Measurements from ENCODE around the gene CHN1.

DNA sequence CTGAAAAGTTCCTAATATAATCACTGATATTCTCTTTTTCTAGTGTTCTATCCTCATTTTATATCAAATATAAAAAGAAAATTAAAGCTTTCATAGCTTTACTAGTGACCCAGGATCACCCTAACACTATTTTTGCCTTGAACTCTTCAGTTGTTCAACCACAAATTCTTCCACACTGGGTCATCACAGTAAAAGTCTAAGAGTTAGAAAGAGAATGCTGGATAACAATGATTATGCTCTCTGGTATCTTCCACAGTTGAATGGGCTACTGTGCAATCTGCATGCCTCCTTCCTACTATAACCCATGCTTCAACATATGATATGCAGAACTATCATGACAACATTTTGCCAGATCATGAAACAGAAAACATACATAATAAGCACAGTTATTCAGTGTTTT is 32.3 kb downstream of the CHN1 start:
- TF ChIP-seq, protein P1, sequence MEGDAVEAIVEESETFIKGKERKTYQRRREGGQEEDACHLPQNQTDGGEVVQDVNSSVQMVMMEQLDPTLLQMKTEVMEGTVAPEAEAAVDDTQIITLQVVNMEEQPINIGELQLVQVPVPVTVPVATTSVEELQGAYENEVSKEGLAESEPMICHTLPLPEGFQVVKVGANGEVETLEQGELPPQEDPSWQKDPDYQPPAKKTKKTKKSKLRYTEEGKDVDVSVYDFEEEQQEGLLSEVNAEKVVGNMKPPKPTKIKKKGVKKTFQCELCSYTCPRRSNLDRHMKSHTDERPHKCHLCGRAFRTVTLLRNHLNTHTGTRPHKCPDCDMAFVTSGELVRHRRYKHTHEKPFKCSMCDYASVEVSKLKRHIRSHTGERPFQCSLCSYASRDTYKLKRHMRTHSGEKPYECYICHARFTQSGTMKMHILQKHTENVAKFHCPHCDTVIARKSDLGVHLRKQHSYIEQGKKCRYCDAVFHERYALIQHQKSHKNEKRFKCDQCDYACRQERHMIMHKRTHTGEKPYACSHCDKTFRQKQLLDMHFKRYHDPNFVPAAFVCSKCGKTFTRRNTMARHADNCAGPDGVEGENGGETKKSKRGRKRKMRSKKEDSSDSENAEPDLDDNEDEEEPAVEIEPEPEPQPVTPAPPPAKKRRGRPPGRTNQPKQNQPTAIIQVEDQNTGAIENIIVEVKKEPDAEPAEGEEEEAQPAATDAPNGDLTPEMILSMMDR (IDR thresholded peaks at IDR 0.05; ENCODE audit: low read depth, low read length, poor library complexity, severe bottlenecking), result no peak
- TF ChIP-seq EZH2phosphoT487 (IDR thresholded peaks at IDR 0.05; ENCODE audit: borderline replicate concordance, low read length), result no peak
